HepG2 (cell line): ENCODE data around the gene BRAT1. TPM values are rescaled to one million over a fixed set of nuclear protein-coding genes. Genes with fewer than 3 reads are reported as not detected.

Source experiments
- ATAC-seq: fragments of 200-7000 bp; cut with Tn5 transposase; 3 replicates; pipeline ENCODE4 v1.9.1; 2020; ENCODE audit warnings: mild to moderate bottlenecking, moderate library complexity
- BruUV-seq: library from RNA; stranded (reverse); fragments of 400-500 nt; replicated peaks from 2 replicates; lab custom pipeline; 2021; lab: Mats Ljungman, UMichigan
- CTCF ChIA-PET: fragments of 300-600 bp; formaldehyde crosslinking; extraction: SDS; loops from one replicate; lab custom pipeline; 2021; ENCODE audit warnings: low total read pairs, inconsistent platforms, low intra/inter-chr PET ratio; lab: Yijun Ruan, JAX
- POLR2A ChIA-PET: fragments of 350-600 bp; sonication (Branson Sonifier 250); formaldehyde crosslinking; loops from one replicate; lab custom pipeline; 2020; ENCODE audit warnings: antibody characterized with exemption, inconsistent platforms; lab: Yijun Ruan, JAX
- DNase-seq: peaks from one replicate; pipeline ENCODE4 v3.0.0-alpha.2; 2015; ENCODE audit warnings: low spot score
- FAIRE-seq: peaks from 3 replicates; lab custom pipeline; 2011; peaks lifted over from hg19 to GRCh38; lab: Jason Lieb, UNC
- H2AFZ ChIP-seq: one replicate; pipeline ENCODE4 v1.6.1; 2011; ENCODE audit warnings: low read length, inconsistent platforms
- H3K27ac ChIP-seq: fragments of 300-600 bp; 3 replicates; pipeline ENCODE4 v1.8.0; 2011; ENCODE audit warnings: mixed run types, mild to moderate bottlenecking, mixed read lengths, low read length, inconsistent platforms; ENCODE audit not compliant: insufficient read depth; ENCODE audit errors: extremely low read length
- H3K27me3 ChIP-seq, 2 experiments: fragments of 200-600 bp in 1 of 2; 2 replicates in 1 of 2; 3 replicates in 1 of 2; pipeline versions ENCODE4 v1.6.0 to v1.8.0; 2011; ENCODE audit warnings: low read length in 2 of 2, mild to moderate bottlenecking in 2 of 2, moderate library complexity in 2 of 2, inconsistent platforms in 1 of 2; ENCODE audit not compliant: insufficient read depth in 2 of 2, control insufficient read depth in 1 of 2
- H3K36me3 ChIP-seq, 2 experiments: fragments of 200-600 bp in 1 of 2; replicated peaks in 1 of 2; 2 replicates in 1 of 2; 3 replicates in 1 of 2; pipeline versions ENCODE4 v1.5.1 to v1.8.0; 2011; ENCODE audit warnings: low read length in 2 of 2, inconsistent platforms in 1 of 2; ENCODE audit not compliant: insufficient read depth in 2 of 2, control insufficient read depth in 1 of 2
- H3K4me1 ChIP-seq: 2 replicates; pipeline ENCODE4 v1.5.1; 2012; ENCODE audit warnings: low read length, inconsistent platforms; ENCODE audit not compliant: insufficient read depth
- H3K4me2 ChIP-seq: 2 replicates; pipeline ENCODE4 v1.6.0; 2011; ENCODE audit warnings: low read depth, low read length, inconsistent platforms
- H3K4me3 ChIP-seq, 3 experiments: fragments of 200-600 bp in 1 of 3; sonication (generic), shearing (Covaris generic) in 1 of 3; replicated peaks in 1 of 3; 2 replicates each; pipeline ENCODE4 v1.5.1; 2011 to 2016; ENCODE audit warnings: low read length in 3 of 3, inconsistent platforms in 2 of 3, low read depth in 2 of 3, mild to moderate bottlenecking in 2 of 3, control low read depth in 1 of 3, mixed read lengths in 1 of 3; ENCODE audit not compliant: insufficient read depth in 1 of 3
- H3K79me2 ChIP-seq: one replicate; pipeline ENCODE4 v1.6.1; 2011; ENCODE audit warnings: low read length, inconsistent platforms; ENCODE audit not compliant: insufficient read depth
- H3K9ac ChIP-seq: 2 replicates; pipeline ENCODE4 v1.6.0; 2011; ENCODE audit warnings: mild to moderate bottlenecking, low read depth, low read length, inconsistent platforms; ENCODE audit not compliant: insufficient read depth
- H3K9me3 ChIP-seq: 2 replicates; pipeline ENCODE4 v1.5.1; 2012; ENCODE audit warnings: mild to moderate bottlenecking, low read length
- H4K20me1 ChIP-seq: 2 replicates; pipeline ENCODE4 v1.6.0; 2011; ENCODE audit warnings: inconsistent platforms, mild to moderate bottlenecking, low read length, moderate library complexity; ENCODE audit not compliant: insufficient read depth
- ATF3 ChIP-seq: sonication (generic); formaldehyde crosslinking; IDR thresholded peaks from 2 replicates; pipeline ENCODE4 v1.4.0; 2020; ENCODE audit warnings: missing genetic modification reagents
- CHD4 ChIP-seq: fragments of 200-600 bp; sonication (generic); IDR thresholded peaks from 2 replicates; pipeline ENCODE4 v1.7.0; 2017; ENCODE audit warnings: mild to moderate bottlenecking, low read length, borderline replicate concordance
- FOSL2 ChIP-seq: sonication (generic); formaldehyde crosslinking; IDR thresholded peaks from 2 replicates; pipeline ENCODE4 v1.4.0; 2020; ENCODE audit warnings: missing genetic modification reagents
- HNRNPL ChIP-seq: fragments of 200-400 bp; formaldehyde crosslinking; IDR thresholded peaks from 2 replicates; pipeline ENCODE4 v1.6.1; 2017; ENCODE audit warnings: mild to moderate bottlenecking, low read depth, low read length
- IRF2 ChIP-seq: IDR thresholded peaks from 2 replicates; pipeline ENCODE4 v1.6.1; 2018; ENCODE audit warnings: missing genetic modification reagents, missing compliant biosample characterization
- MEIS1 ChIP-seq: sonication (generic); formaldehyde crosslinking; IDR thresholded peaks from 2 replicates; pipeline ENCODE4 v1.9.0; 2021; ENCODE audit warnings: mild to moderate bottlenecking, missing genetic modification reagents, moderate library complexity, borderline replicate concordance
- NCOR1 ChIP-seq: fragments of 200-600 bp; sonication (generic); IDR thresholded peaks from 2 replicates; pipeline ENCODE4 v1.7.0; 2017; ENCODE audit warnings: antibody characterized with exemption, low read length, borderline replicate concordance
- PHF8 ChIP-seq: sonication (generic); formaldehyde crosslinking; IDR thresholded peaks from 2 replicates; pipeline ENCODE4 v1.5.0; 2020; ENCODE audit warnings: missing genetic modification reagents
- SPEN ChIP-seq: sonication (generic); formaldehyde crosslinking; IDR thresholded peaks from 2 replicates; pipeline ENCODE4 v1.5.1; 2020; ENCODE audit warnings: low read depth, mild to moderate bottlenecking, missing genetic modification reagents
- THAP7 ChIP-seq: sonication (generic); formaldehyde crosslinking; IDR thresholded peaks from 2 replicates; pipeline ENCODE4 v1.8.1; 2023; ENCODE audit warnings: mild to moderate bottlenecking, missing genetic modification reagents
- ZBTB33 ChIP-seq: sonication (generic); formaldehyde crosslinking; IDR thresholded peaks from 2 replicates; pipeline ENCODE4 v1.4.0; 2020; ENCODE audit warnings: missing genetic modification reagents
- ZNF224 ChIP-seq: sonication (generic); formaldehyde crosslinking; IDR thresholded peaks from 2 replicates; pipeline ENCODE4 v1.5.0; 2020; ENCODE audit warnings: mild to moderate bottlenecking, missing genetic modification reagents
- ZNF331 ChIP-seq: sonication (generic); formaldehyde crosslinking; IDR thresholded peaks from 2 replicates; pipeline ENCODE4 v1.4.0; 2020; ENCODE audit warnings: missing genetic modification reagents
- ZNF710 ChIP-seq: sonication (generic); formaldehyde crosslinking; IDR thresholded peaks from 2 replicates; pipeline ENCODE4 v1.5.0; 2020; ENCODE audit warnings: mild to moderate bottlenecking, missing genetic modification reagents, borderline replicate concordance
- WGBS: methylation state at CpG from one replicate; pipeline ENCODE4 v1.1.6; 2017; ENCODE audit warnings: low lambda C conversion rate; 5-methylcytosine and 5-hydroxymethylcytosine counted together
- in situ Hi-C: cut with HindIII; loops from 2 replicates; pipeline ENCODE4 v1.10.0; 2017; ENCODE audit warnings: low pct_unique_long_range_greater_than_20kb; ENCODE audit not compliant: extremely low pct_ligation_motif_present
- intact Hi-C: fragments of 100-400 bp; cut with micrococcal nuclease; formaldehyde crosslinking; loops from one replicate; pipeline ENCODE4 v1.10.0; 2022; ENCODE audit not compliant: unreplicated experiment
- polyA plus RNA-seq, 8 experiments: library from polyadenylated mRNA; depleted of rRNA in 3 of 8; stranded (reverse) in 7 of 8; unstranded in 1 of 8; fragments of >200 nt; fragmentation: Illumina TruSeq in 4 of 8; extraction: Trizol in 4 of 8; gene quantifications; 2 replicates each; pipeline versions ENCODE4 v1.2.1 to v1.2.3, GENCODE V29; 2011 to 2016; ENCODE audit warnings: low read depth in 4 of 8, missing spikeins in 1 of 8, mixed read lengths in 1 of 8; ENCODE audit not compliant: insufficient read depth in 1 of 8
- total RNA-seq, 5 experiments: library from RNA; depleted of rRNA; stranded (reverse); fragments of >200 nt; fragmentation: Illumina TruSeq; extraction: Trizol; gene quantifications; 2 replicates each; pipeline ENCODE4 v1.2.3, GENCODE V29; 2016; ENCODE audit warnings: low read depth in 1 of 5

Gene BRAT1
- total and polyA plus RNA-seq, 2 of the 13 experiments (the other 11 are each of a cell fraction or from before 2014, with no cell fraction given), result 10.2 to 20.3 TPM

- TF ChIP-seq IRF2 (CRISPR knock-in tag) (no peak), ZNF331 (no peak), HNRNPL (no peak), ZNF710 (CRISPR knock-in tag) (no peak), CHD4 (no peak), PHF8 (CRISPR knock-in tag) (no peak), ATF3 (CRISPR knock-in tag) (no peak), NCOR1 (no peak), MEIS1 (CRISPR knock-in tag) (no peak), FOSL2 (CRISPR knock-in tag) (peak; percentile 28; the same call in 1 of the 2 replicates), ZBTB33 (peak; percentile 58), THAP7 (CRISPR knock-in tag) (no peak), SPEN (CRISPR knock-in tag) (no peak), ZNF224 (no peak)
- Histone ChIP-seq H3K27ac (no peak overlapping the region), H3K4me3 (no peak overlapping the region), H4K20me1 (no peaks in the 10 kb centered on the region), H3K9ac (no peak overlapping the region), H2AFZ (no peak overlapping the region), H3K36me3 (no peaks in the 10 kb centered on the region), H3K9me3 (no peaks in the 10 kb centered on the region), H3K4me1 (peaks cover 6% of the 10 kb centered on the region), H3K27me3 (no peaks in the 10 kb centered on the region), H3K4me2 (no peak overlapping the region), H3K79me2 (no peaks in the 10 kb centered on the region)
- ATAC-seq, result no peak
- ChIA-PET POLR2A (interaction anchor here (0.6 kb wide), 1 partner anchor 17 kb away, joined by 3 read pairs; no protein-coding TSS in a partner anchor), CTCF (no interaction called here)
- no TSS peak for BruUV-seq
- intact Hi-C loops (no loop called here), in situ Hi-C loops (no loop called here)
- no peak for FAIRE-seq
- WGBS, result 90% methylated on average over 22 of the region's 22 CpGs
- DNase-seq, result no peak
Measured at GRCh38 chr7:2572101-2572842, 16.9 kb upstream of the BRAT1 start.
